G401.6 (cell line): ENCODE data around the gene SLC34A3.

Experiments used
- FAIRE-seq: peaks from 2 replicates; lab custom pipeline; 2012; peaks lifted over from hg19 to GRCh38; lab: Jason Lieb, UNC

The SLC34A3 gene

GRCh38 chr9:137230705-137231371 lies at the start of gene SLC34A3:
Gene SLC34A3 (plus strand): TSS chr9:137230901. CDS start chr9:137231703, 802 bp downstream.
- FAIRE-seq, result no peak

- no peak for FAIRE-seq
Measured at GRCh38 chr9:137181680-137182079, 49.0 kb upstream of the SLC34A3 start.

GRCh38 chr9:137182836-137183235 lies 47.9 kb upstream of the SLC34A3 start:
- FAIRE-seq, result no peak

GRCh38 chr9:137183980-137184595 lies 46.6 kb upstream of the SLC34A3 start:
- FAIRE-seq, result no peak

- FAIRE-seq, result no peak
Measured at GRCh38 chr9:137184881-137185660, 45.6 kb upstream of the SLC34A3 start.

- FAIRE-seq, result no peak
Measured at GRCh38 chr9:137185921-137186320, 44.8 kb upstream of the SLC34A3 start.

- no peak for FAIRE-seq
Measured at GRCh38 chr9:137186385-137186784, 44.3 kb upstream of the SLC34A3 start.

GRCh38 chr9:137187386-137187785 lies 43.3 kb upstream of the SLC34A3 start:
- FAIRE-seq, result no peak

GRCh38 chr9:137188086-137188489 lies 42.6 kb upstream of the SLC34A3 start:
- FAIRE-seq, result no peak

GRCh38 chr9:137188490-137189296 lies 42.0 kb upstream of the SLC34A3 start, which contains the start of the genes ANAPC2 and SSNA1:
Gene ANAPC2 (minus strand): TSS chr9:137188560. CDS start chr9:137188532, 28 bp downstream.
Gene SSNA1 (plus strand): TSS chr9:137188676. CDS start chr9:137188727, 51 bp downstream.
- no peak for FAIRE-seq

GRCh38 chr9:137189297-137190295 lies 41.1 kb upstream of the SLC34A3 start:
- FAIRE-seq, result no peak

GRCh38 chr9:137190315-137190856 lies 40.3 kb upstream of the SLC34A3 start:
- no peak for FAIRE-seq

GRCh38 chr9:137191245-137191644 lies 39.5 kb upstream of the SLC34A3 start:
- FAIRE-seq, result no peak

GRCh38 chr9:137191691-137192447 lies 38.8 kb upstream of the SLC34A3 start:
- no peak for FAIRE-seq

GRCh38 chr9:137192448-137192780 lies 38.3 kb upstream of the SLC34A3 start:
- FAIRE-seq, result no peak

GRCh38 chr9:137192859-137193258 lies 37.8 kb upstream of the SLC34A3 start:
- no peak for FAIRE-seq

GRCh38 chr9:137193771-137194170 lies 36.9 kb upstream of the SLC34A3 start:
- FAIRE-seq, result no peak

GRCh38 chr9:137194388-137194787 lies 36.3 kb upstream of the SLC34A3 start:
- no peak for FAIRE-seq

- no peak for FAIRE-seq
Measured at GRCh38 chr9:137194909-137195308, 35.8 kb upstream of the SLC34A3 start.
